Measurements from ENCODE around the gene SIDT2.
"Not testable (repeated sequence)": the region's sequence is repeated elsewhere in the genome, so short reads cannot be mapped to it uniquely, and the experiment has no call there.

Gene SIDT2

GRCh38 chr11:117178210-117179034, at the start of gene SIDT2:
SIDT2 (plus strand) TSS chr11:117178743; CDS start chr11:117179264, 521 bp downstream.
- peak within 1 kb of the TSS; percentile 80 for H3K4me3 ChIP-seq (ENCODE audit: low read depth, low read length)

DNA sequence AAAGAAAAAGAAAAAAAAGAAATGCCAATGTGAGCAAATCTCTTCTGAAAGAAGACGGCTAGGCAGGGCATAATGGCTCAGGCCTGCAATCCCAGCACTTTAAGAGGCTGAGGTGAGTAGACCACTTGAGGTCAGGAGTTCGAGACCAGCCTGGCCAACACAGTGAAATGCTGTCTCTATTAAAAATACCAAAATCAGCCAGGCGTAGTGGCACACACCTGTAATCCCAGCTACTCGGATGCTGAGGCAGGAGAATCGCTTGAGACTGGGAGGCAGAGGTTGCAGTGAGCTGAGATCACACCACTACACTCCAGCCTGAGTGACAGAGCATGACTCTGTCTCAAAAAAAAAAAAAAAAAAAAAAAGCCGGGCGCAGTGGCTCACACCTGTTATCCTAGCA, 48.1 kb upstream of the SIDT2 start:
- not testable (repeated sequence) for H3K4me3 ChIP-seq (ENCODE audit: low read depth, low read length)

More at GRCh38 chr11:117178210-117179034, at the start of gene SIDT2:
- TF ChIP-seq CTCF (IDR thresholded peaks at IDR 0.05; ENCODE audit: low read depth, low read length) = no peak

DNA sequence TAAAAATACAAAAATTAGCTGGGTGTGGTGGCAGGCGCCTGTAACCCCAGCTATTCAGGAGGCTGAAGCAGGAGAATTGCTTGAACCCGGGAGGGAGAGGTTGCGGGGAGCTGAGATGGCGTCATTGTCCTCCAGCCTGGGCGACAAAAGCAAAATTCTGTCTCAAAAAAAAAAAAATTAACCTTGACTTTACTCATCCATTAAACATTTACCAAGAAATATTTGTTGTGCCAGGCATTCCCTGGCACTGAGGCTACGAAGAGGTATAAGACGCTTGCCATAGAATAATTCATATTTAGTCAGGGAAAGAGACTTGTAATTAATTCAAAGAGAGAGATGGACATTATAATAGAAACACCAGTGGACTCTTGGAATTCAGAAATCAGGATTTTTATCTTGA, 47.7 kb upstream of the SIDT2 start:
- no peak for TF ChIP-seq CTCF (IDR thresholded peaks at IDR 0.05; ENCODE audit: low read depth, low read length)

DNA sequence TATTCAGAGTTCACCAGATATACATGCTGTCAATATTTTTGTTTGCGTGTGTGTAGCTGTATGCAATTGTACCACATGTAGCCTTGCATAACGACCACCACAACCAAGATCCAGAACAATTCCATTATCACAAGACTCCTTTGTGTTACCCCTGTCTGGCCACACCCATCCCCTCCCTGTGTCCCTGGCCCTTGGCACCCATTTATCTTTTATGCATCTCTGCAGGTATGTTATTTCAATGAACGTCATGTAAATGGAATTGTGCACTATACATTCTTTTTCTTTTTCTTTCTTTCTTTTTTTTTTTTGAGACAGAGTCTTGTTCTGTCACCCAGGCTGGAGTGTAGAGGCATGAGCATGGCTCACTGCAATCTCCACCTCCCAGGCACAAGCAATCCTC, 44.1 kb upstream of the SIDT2 start:
- H3K4me3 ChIP-seq (ENCODE audit: low read depth, low read length) = no peak overlapping the region
- TF ChIP-seq CTCF (IDR thresholded peaks at IDR 0.05; ENCODE audit: low read depth, low read length) = no peak

More for the DNA sequence above, 47.7 kb upstream of the SIDT2 start:
- H3K4me3 ChIP-seq (ENCODE audit: low read depth, low read length) = no peak overlapping the region

GRCh38 chr11:117134979-117135378, 43.6 kb upstream of the SIDT2 start:
- H3K4me3 ChIP-seq (ENCODE audit: low read depth, low read length) = not testable (repeated sequence)

GRCh38 chr11:117137223-117138086, 41.1 kb upstream of the SIDT2 start:
- H3K4me3 ChIP-seq (ENCODE audit: low read depth, low read length) = not testable (repeated sequence)

DNA sequence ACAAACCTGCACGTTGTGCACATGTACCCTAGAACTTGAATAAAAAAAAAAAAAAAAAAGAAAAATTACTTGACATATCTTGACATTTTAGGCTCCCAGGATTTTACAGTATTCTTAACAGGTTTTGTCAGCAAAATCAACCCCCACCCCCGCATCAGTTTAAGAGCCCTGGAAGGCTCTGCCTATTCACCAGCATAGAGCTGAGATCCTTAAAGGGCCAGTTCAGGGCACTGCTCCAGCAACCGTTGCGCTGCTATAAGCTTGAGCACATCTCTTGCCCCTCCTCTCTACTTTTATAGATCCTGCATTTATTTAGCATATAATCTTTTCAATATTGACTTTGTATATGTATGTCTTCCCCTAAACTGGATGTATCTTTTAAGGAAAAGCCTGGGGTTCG, 35.2 kb upstream of the SIDT2 start:
- no peak for TF ChIP-seq CTCF (IDR thresholded peaks at IDR 0.05; ENCODE audit: low read depth, low read length)

DNA sequence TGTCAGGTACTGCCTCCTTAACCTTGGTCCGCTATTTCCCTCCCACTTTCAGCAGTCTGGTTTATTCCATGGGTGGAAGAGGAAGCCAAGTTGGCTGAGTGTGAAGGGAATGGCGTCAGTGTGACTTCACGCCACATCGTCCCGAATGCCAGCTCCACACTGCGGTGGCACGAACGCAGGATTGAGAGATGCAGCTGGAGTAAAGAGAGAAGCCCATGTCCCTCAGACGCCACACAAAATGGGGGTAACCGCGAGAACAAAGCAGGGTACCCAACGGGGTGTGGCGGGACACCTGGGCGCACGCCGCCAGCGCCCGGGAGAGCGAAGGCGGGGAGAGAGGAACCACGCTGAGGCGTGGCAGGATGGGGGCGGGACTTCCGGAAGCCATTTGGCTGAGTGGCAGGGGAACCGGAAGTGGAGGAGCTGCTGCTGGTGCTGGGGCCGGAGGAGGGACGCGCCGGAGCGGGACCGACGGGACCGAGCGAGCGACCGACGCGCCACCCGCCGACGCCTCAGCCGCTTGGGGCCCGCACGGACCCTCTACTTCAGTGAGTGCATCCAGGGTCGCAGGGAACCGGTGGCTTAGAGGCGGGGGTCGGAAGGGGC, 34.6 kb upstream of the SIDT2 start, which contains the start of gene PAFAH1B2:
PAFAH1B2 (plus strand) TSS at position 417 of the 606 bp plus-strand sequence. CDS start 8,161 bp downstream, outside the sequence.
- H3K4me3 ChIP-seq (ENCODE audit: low read depth, low read length) = peak within 1 kb of the TSS; percentile 93
- TF ChIP-seq CTCF (IDR thresholded peaks at IDR 0.05; ENCODE audit: low read depth, low read length) = no peak

More for the DNA sequence above, 35.2 kb upstream of the SIDT2 start:
- peak overlapping the region; percentile 93 for H3K4me3 ChIP-seq (ENCODE audit: low read depth, low read length)
